K562 (cell line): ENCODE results near the gene APBA2. TPM values are rescaled to one million over a fixed set of nuclear protein-coding genes. Genes with fewer than 3 reads are reported as not detected.

Experiments
- ATAC-seq: fragments of 200-7000 bp; cut with Tn5 transposase; 3 replicates; pipeline ENCODE4 v1.9.1; 2020; ENCODE audit warnings: moderate library complexity
- BruUV-seq: library from RNA; stranded (reverse); fragments of 400-500 nt; replicated peaks from 2 replicates; lab custom pipeline; 2021; lab: Mats Ljungman, UMichigan
- CTCF ChIA-PET: fragments of 300-600 bp; formaldehyde crosslinking; extraction: SDS; loops from one replicate; lab custom pipeline; 2021; ENCODE audit warnings: low intra/inter-chr PET ratio; lab: Yijun Ruan, JAX
- POLR2A ChIA-PET: fragments of 300-600, 350-650 bp; sonication (Branson Sonifier 250); formaldehyde crosslinking; extraction: SDS; loops from one replicate; lab custom pipeline; 2021; ENCODE audit warnings: antibody characterized with exemption, inconsistent platforms; lab: Yijun Ruan, JAX
- DNase-seq, 4 experiments: peaks; one replicate each; pipeline versions ENCODE4 v3.0.0 to v3.0.0-alpha.2; 2011 to 2018; ENCODE audit warnings: low spot score in 3 of 4, mixed read lengths in 3 of 4; ENCODE audit errors: extremely low read depth in 1 of 4
- FAIRE-seq: peaks from 2 replicates; lab custom pipeline; 2011; peaks lifted over from hg19 to GRCh38; lab: Jason Lieb, UNC
- H2AFZ ChIP-seq: 2 replicates; pipeline ENCODE4 v1.6.0; 2011; ENCODE audit warnings: low read depth, low read length, control low read depth, inconsistent platforms
- H3K27ac ChIP-seq: fragments of 200-600 bp; 3 replicates; pipeline ENCODE4 v1.8.0; 2011; ENCODE audit warnings: low read depth, mild to moderate bottlenecking, control low read depth, inconsistent platforms, low read length, moderate library complexity, mixed read lengths; ENCODE audit errors: extremely low read depth
- H3K27me3 ChIP-seq, 2 experiments: fragments of 300-600 bp in 1 of 2; 2 replicates in 1 of 2; 3 replicates in 1 of 2; pipeline versions ENCODE4 v1.6.0 to v1.8.0; 2011; ENCODE audit warnings: inconsistent platforms in 2 of 2, low read length in 2 of 2, mild to moderate bottlenecking in 1 of 2, mixed read lengths in 1 of 2, moderate library complexity in 1 of 2; ENCODE audit not compliant: control insufficient read depth in 2 of 2, insufficient read depth in 2 of 2
- H3K36me3 ChIP-seq: fragments of 300-600 bp; 3 replicates; pipeline ENCODE4 v1.8.0; 2011; ENCODE audit warnings: mild to moderate bottlenecking, low read length, inconsistent platforms; ENCODE audit not compliant: control insufficient read depth, insufficient read depth
- H3K4me1 ChIP-seq, 2 experiments: fragments of 200-600 bp in 1 of 2; replicated peaks in 1 of 2; 2 replicates in 1 of 2; 3 replicates in 1 of 2; pipeline versions ENCODE4 v1.5.1 to v1.8.0; 2011; ENCODE audit warnings: inconsistent platforms in 2 of 2, low read length in 2 of 2, mild to moderate bottlenecking in 1 of 2, mixed read lengths in 1 of 2, moderate library complexity in 1 of 2; ENCODE audit not compliant: control insufficient read depth in 2 of 2, insufficient read depth in 2 of 2
- H3K4me2 ChIP-seq: 2 replicates; pipeline ENCODE4 v1.6.1; 2011; ENCODE audit warnings: low read length, control low read depth, inconsistent platforms, mixed read lengths; ENCODE audit not compliant: insufficient read depth
- H3K4me3 ChIP-seq: fragments of 200-600 bp; sonication (generic), shearing (Covaris generic); 2 replicates; pipeline ENCODE4 v1.5.1; 2016; ENCODE audit warnings: control low read depth, inconsistent platforms
- H3K79me2 ChIP-seq: fragments of 200-600 bp; 3 replicates; pipeline ENCODE4 v1.8.0; 2011; ENCODE audit warnings: low read length, inconsistent platforms; ENCODE audit not compliant: control insufficient read depth, insufficient read depth
- H3K9ac ChIP-seq, 2 experiments: 2 replicates each; pipeline versions ENCODE4 v1.6.0 to v1.6.1; 2011; ENCODE audit warnings: low read depth in 2 of 2, low read length in 2 of 2, control low read depth in 1 of 2, inconsistent platforms in 1 of 2, mild to moderate bottlenecking in 1 of 2, mixed read lengths in 1 of 2; ENCODE audit not compliant: insufficient read depth in 1 of 2
- H3K9me1 ChIP-seq: one replicate; pipeline ENCODE4 v1.6.0; 2011; ENCODE audit warnings: inconsistent platforms, mild to moderate bottlenecking, low read length, moderate library complexity; ENCODE audit not compliant: control insufficient read depth, insufficient read depth
- H3K9me3 ChIP-seq: replicated peaks from 2 replicates; pipeline ENCODE4 v1.5.1; 2011; ENCODE audit warnings: low read depth, low read length, inconsistent platforms; ENCODE audit not compliant: control insufficient read depth, insufficient read depth
- H4K20me1 ChIP-seq: replicated peaks from 2 replicates; pipeline ENCODE4 v1.6.1; 2011; ENCODE audit warnings: low read length, inconsistent platforms, mixed read lengths; ENCODE audit not compliant: control insufficient read depth, insufficient read depth
- FOXK1 ChIP-seq: sonication (generic); formaldehyde crosslinking; IDR thresholded peaks from 2 replicates; pipeline ENCODE4 v1.8.0; 2022; ENCODE audit warnings: missing genetic modification reagents, mild to moderate bottlenecking, borderline replicate concordance
- HNRNPH1 ChIP-seq: fragments of 200-400 bp; formaldehyde crosslinking; optimal IDR thresholded peaks from 2 replicates; pipeline ENCODE3; 2017; ENCODE audit warnings: low read depth, mild to moderate bottlenecking, low read length, moderate library complexity
- RFX1 ChIP-seq: fragments of 450-650 bp; IDR thresholded peaks from 2 replicates; pipeline ENCODE4 v1.6.1; 2016; ENCODE audit warnings: mild to moderate bottlenecking, moderate library complexity
- SPI1 ChIP-seq: IDR thresholded peaks from 2 replicates; pipeline ENCODE4 v1.6.1; 2011; ENCODE audit warnings: low read depth, low read length, control low read depth, borderline replicate concordance
- ZKSCAN1 ChIP-seq: fragments of 150-350 bp; IDR thresholded peaks from 2 replicates; pipeline ENCODE4 v1.6.1; 2016; ENCODE audit warnings: low read depth, low read length
- ZNF41 ChIP-seq: fragments of 250-450 bp; sonication (Bioruptor Pico); conservative IDR thresholded peaks from 2 replicates; pipeline ENCODE4 v1.4.0; 2020; ENCODE audit warnings: mild to moderate bottlenecking
- WGBS: fragments of 100-300 bp; shearing (Covaris generic); methylation state at CpG from one replicate; pipeline ENCODE4 v1.1.6; 2016; ENCODE audit warnings: low coverage, mixed read lengths; ENCODE audit not compliant: insufficient coverage; ENCODE audit errors: missing lambda C conversion rate; 5-methylcytosine and 5-hydroxymethylcytosine counted together
- in situ Hi-C: fragments of 300-500 bp; cut with MboI; formaldehyde crosslinking; loops from 4 replicates; pipeline ENCODE4 v1.15.0; 2018; ENCODE audit warnings: inconsistent platforms, mixed read lengths
- intact Hi-C: fragments of 100-400 bp; cut with micrococcal nuclease; formaldehyde crosslinking; loops from 2 replicates; pipeline ENCODE4 v1.14.2; 2022
- polyA plus RNA-seq, 8 experiments: library from polyadenylated mRNA; depleted of rRNA in 4 of 8; stranded (reverse) in 5 of 8; unstranded in 3 of 8; fragments of >200 nt; fragmentation: Nextera tagmentation in 2 of 8; fragmentation: Illumina TruSeq in 1 of 8; extraction: Ambion mirVana in 2 of 8; extraction: Trizol in 1 of 8; gene quantifications; 2 replicates each; pipeline versions ENCODE4 v1.2.1 to v1.2.3, GENCODE V29; 2011 to 2014; ENCODE audit warnings: inconsistent platforms in 1 of 8, missing spikeins in 1 of 8
- total RNA-seq, 7 experiments: library from RNA; depleted of rRNA in 6 of 7; stranded (reverse); fragments of >200 nt in 6 of 7; fragmentation: Illumina TruSeq in 2 of 7; extraction: Trizol in 2 of 7; gene quantifications; 2 replicates each; pipeline versions ENCODE4 v1.2.1 to v1.2.3, GENCODE V29; 2011 to 2021; ENCODE audit warnings: low replicate concordance in 1 of 7
- TF ChIP-seq, protein P1 (sequence below): fragments of 200-800 bp; sonication (Bioruptor generic); IDR thresholded peaks from 2 replicates; pipeline ENCODE4 v1.6.1; 2016; ENCODE audit warnings: missing genetic modification characterization, missing compliant biosample characterization
- TF ChIP-seq, protein P2 (sequence below): fragments of 250-450 bp; sonication (Bioruptor Pico); IDR thresholded peaks from 2 replicates; pipeline ENCODE4 v1.8.0; 2021; ENCODE audit warnings: moderate library complexity, mild to moderate bottlenecking, inconsistent platforms
- TF ChIP-seq, protein P3 (sequence below): sonication (generic); formaldehyde crosslinking; IDR thresholded peaks from 2 replicates; pipeline ENCODE4 v1.9.0; 2022; ENCODE audit warnings: mild to moderate bottlenecking, missing genetic modification reagents
- TF ChIP-seq, protein P4 (sequence below): fragments of 250-450 bp; sonication (Bioruptor Pico); IDR thresholded peaks from 2 replicates; pipeline ENCODE4 v1.4.0; 2020; ENCODE audit warnings: mild to moderate bottlenecking

The APBA2 gene
- total and polyA plus RNA-seq, 9 of the 15 experiments (the other 6 are each of a cell fraction or from before 2014, with no cell fraction given): 0.24 to 40.9 (median 25.2) TPM

DNA sequence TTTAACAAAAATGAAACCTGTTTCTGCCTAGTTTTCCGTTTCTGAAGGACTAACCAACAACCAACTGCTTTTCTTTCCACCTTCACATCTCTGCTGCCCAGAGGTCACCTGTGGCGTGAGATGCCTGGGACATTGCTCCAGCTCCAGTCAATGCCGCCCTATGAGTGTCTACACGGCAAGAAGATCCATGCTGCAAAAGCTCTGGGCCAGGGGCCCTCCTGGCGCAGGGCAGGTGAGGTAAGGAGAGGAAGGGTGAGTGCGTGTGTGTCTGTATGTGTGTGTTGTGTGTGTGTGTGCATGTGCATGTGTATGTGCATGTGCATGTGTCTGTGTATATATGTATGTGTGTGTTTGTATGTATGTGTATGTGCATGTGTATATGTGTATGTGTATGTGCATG is 252.5 kb downstream of the APBA2 start (continued):
- TF ChIP-seq, protein P1, sequence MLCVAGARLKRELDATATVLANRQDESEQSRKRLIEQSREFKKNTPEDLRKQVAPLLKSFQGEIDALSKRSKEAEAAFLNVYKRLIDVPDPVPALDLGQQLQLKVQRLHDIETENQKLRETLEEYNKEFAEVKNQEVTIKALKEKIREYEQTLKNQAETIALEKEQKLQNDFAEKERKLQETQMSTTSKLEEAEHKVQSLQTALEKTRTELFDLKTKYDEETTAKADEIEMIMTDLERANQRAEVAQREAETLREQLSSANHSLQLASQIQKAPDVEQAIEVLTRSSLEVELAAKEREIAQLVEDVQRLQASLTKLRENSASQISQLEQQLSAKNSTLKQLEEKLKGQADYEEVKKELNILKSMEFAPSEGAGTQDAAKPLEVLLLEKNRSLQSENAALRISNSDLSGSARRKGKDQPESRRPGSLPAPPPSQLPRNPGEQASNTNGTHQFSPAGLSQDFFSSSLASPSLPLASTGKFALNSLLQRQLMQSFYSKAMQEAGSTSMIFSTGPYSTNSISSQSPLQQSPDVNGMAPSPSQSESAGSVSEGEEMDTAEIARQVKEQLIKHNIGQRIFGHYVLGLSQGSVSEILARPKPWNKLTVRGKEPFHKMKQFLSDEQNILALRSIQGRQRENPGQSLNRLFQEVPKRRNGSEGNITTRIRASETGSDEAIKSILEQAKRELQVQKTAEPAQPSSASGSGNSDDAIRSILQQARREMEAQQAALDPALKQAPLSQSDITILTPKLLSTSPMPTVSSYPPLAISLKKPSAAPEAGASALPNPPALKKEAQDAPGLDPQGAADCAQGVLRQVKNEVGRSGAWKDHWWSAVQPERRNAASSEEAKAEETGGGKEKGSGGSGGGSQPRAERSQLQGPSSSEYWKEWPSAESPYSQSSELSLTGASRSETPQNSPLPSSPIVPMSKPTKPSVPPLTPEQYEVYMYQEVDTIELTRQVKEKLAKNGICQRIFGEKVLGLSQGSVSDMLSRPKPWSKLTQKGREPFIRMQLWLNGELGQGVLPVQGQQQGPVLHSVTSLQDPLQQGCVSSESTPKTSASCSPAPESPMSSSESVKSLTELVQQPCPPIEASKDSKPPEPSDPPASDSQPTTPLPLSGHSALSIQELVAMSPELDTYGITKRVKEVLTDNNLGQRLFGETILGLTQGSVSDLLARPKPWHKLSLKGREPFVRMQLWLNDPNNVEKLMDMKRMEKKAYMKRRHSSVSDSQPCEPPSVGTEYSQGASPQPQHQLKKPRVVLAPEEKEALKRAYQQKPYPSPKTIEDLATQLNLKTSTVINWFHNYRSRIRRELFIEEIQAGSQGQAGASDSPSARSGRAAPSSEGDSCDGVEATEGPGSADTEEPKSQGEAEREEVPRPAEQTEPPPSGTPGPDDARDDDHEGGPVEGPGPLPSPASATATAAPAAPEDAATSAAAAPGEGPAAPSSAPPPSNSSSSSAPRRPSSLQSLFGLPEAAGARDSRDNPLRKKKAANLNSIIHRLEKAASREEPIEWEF (CRISPR knock-in tag): no peak

DNA sequence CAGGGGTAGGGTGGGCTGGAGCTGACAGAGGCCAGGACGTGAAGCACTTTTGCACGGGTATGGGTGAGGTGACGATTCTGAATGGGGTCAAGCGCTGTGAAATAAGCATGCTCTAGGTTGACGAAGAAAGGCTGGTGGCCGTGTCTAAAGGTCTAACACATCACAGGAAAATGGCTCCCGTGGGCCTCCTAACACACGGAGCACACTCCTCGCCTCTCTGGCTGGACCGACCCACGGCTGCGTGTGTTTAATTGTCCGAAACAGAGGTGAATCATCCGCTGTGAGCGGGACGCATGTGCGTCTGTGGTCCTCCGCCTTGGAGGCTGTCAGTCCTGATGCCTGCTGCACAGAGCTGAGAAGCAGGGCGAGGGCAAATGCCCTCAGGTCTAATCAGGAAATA is 253.3 kb downstream of the APBA2 start:
- no peaks in the 10 kb centered on the region for H3K36me3 ChIP-seq
- H3K4me1 ChIP-seq: peaks cover 0 to 11% of the 10 kb centered on the region in 2 experiments; a peak in 2 of 5 replicates
- no peak overlapping the region for H2AFZ ChIP-seq
- FAIRE-seq: no peak
- no peaks in the 10 kb centered on the region for H3K9me1 ChIP-seq
- ChIA-PET POLR2A (no interaction called here), CTCF (no interaction called here)
- ATAC-seq: no peak
- no peak overlapping the region for H3K4me3 ChIP-seq
- intact Hi-C loops: no loop called here
- peaks cover 25% of the 10 kb centered on the region for H4K20me1 ChIP-seq
- no peak overlapping the region for H3K4me2 ChIP-seq
- H3K27me3 ChIP-seq: peaks cover 68 to 84% of the 10 kb centered on the region in 2 experiments
- no peak for TF ChIP-seq FOXK1
- no peak for TF ChIP-seq ZKSCAN1
- TF ChIP-seq, protein P2, sequence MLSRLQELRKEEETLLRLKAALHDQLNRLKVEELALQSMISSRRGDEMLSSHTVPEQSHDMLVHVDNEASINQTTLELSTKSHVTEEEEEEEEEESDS (CRISPR knock-in tag): no peak
- TF ChIP-seq RFX1: no peak
- TF ChIP-seq HNRNPH1: no peak
- TF ChIP-seq, protein P3, sequence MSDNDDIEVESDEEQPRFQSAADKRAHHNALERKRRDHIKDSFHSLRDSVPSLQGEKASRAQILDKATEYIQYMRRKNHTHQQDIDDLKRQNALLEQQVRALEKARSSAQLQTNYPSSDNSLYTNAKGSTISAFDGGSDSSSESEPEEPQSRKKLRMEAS (CRISPR knock-in tag): no peak
- TF ChIP-seq ZNF41: no peak
- TF ChIP-seq, protein P4, sequence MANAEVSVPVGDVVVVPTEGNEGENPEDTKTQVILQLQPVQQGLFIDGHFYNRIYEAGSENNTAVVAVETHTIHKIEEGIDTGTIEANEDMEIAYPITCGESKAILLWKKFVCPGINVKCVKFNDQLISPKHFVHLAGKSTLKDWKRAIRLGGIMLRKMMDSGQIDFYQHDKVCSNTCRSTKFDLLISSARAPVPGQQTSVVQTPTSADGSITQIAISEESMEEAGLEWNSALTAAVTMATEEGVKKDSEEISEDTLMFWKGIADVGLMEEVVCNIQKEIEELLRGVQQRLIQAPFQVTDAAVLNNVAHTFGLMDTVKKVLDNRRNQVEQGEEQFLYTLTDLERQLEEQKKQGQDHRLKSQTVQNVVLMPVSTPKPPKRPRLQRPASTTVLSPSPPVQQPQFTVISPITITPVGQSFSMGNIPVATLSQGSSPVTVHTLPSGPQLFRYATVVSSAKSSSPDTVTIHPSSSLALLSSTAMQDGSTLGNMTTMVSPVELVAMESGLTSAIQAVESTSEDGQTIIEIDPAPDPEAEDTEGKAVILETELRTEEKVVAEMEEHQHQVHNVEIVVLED: no peak
- TF ChIP-seq SPI1: no peak
- TF ChIP-seq, all 486 proteins: peak for 0
- no TSS peak for BruUV-seq
- no peak overlapping the region; a peak in 1 of 4 replicates for H3K9ac ChIP-seq
- no peaks in the 10 kb centered on the region for H3K79me2 ChIP-seq
- H3K27ac ChIP-seq: no peak overlapping the region
- H3K9me3 ChIP-seq: no peaks in the 10 kb centered on the region
- no peak for DNase-seq
- in situ Hi-C loops: no loop called here
- 15% methylated on average over 19 of the region's 19 CpGs for WGBS
